ENCODE results near the gene WWC1.

WWC1 gene

GRCh38 chr5:168287362-168287761 lies 4.1 kb upstream of the WWC1 start:
- H3K27ac Mint-ChIP-seq: peak overlapping the region in 2 of 3 experiments; percentile 86 to 87
- TF ChIP-seq, protein P1, sequence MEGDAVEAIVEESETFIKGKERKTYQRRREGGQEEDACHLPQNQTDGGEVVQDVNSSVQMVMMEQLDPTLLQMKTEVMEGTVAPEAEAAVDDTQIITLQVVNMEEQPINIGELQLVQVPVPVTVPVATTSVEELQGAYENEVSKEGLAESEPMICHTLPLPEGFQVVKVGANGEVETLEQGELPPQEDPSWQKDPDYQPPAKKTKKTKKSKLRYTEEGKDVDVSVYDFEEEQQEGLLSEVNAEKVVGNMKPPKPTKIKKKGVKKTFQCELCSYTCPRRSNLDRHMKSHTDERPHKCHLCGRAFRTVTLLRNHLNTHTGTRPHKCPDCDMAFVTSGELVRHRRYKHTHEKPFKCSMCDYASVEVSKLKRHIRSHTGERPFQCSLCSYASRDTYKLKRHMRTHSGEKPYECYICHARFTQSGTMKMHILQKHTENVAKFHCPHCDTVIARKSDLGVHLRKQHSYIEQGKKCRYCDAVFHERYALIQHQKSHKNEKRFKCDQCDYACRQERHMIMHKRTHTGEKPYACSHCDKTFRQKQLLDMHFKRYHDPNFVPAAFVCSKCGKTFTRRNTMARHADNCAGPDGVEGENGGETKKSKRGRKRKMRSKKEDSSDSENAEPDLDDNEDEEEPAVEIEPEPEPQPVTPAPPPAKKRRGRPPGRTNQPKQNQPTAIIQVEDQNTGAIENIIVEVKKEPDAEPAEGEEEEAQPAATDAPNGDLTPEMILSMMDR (IDR thresholded peaks at IDR 0.05; ENCODE audit: unreplicated experiment in 3 of 3): no peak
- no peaks in the 10 kb centered on the region for H3K36me3 Mint-ChIP-seq (ENCODE audit: low read depth)
- H3K9me3 Mint-ChIP-seq: peaks cover 20% of the 10 kb centered on the region
- H3K4me1 Mint-ChIP-seq: peaks cover 22% of the 10 kb centered on the region
- H3K4me3 Mint-ChIP-seq: no peak overlapping the region
- H3K27me3 Mint-ChIP-seq (ENCODE audit: low read depth): peaks cover 56% of the 10 kb centered on the region

DNA sequence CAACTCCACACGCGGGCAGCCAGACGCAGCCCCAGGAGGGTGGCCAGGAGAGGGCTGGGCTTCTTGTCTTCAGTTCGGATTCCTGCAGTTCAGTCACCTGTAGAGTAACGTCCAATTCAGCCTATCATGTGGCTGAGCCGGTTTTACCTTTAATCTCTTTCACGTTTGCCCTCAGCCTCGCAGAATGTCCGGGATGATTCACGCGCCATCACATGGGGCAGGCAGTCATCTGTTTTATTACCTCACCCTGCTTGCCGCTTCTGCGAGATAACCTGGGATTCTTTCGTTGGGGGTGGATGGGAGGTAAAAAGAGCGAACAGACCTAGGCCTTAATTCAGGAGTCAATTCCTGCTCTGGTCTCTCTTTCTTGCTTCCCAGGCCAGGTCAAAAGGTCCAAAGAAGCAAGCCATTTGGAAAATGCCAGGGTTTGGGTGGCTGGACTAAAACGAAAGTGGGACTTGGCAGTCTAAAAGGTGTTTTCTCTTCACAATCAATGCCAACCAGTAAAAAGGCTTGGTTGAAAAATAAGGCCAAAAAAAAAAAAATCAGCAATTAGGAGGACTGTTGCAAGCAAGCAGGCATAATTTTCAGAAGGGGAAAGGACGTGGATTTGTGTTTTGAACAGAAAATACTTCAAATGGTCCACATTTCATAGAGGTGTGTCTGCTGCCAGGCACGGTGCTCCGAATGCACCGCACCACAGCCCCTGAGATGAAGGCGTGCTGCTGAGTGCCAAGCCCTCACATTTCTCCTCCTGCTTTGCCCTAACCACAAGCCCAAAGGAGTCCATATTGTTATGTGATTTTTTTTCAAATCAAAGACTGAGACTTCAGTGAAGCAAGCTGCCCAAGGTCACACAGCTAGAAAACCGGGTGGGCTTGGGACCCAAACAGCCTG lies 2.8 kb upstream of the WWC1 start:
- peak overlapping the region; percentile 82 to 87 (median 86) for H3K27ac Mint-ChIP-seq
- peak overlapping the region; percentile 50 to 68 (median 66) for H3K4me3 Mint-ChIP-seq
- H3K27me3 Mint-ChIP-seq (ENCODE audit: low read depth): peaks cover 60% of the 10 kb centered on the region
- no peaks in the 10 kb centered on the region for H3K36me3 Mint-ChIP-seq (ENCODE audit: low read depth)
- H3K9me3 Mint-ChIP-seq: peaks cover 20% of the 10 kb centered on the region
- peaks cover 22% of the 10 kb centered on the region for H3K4me1 Mint-ChIP-seq
- TF ChIP-seq, protein P1 (IDR thresholded peaks at IDR 0.05; ENCODE audit: unreplicated experiment in 3 of 3): no peak

- H3K27ac Mint-ChIP-seq: peak overlapping the region in 2 of 3 experiments; percentile 55 to 82
- H3K36me3 Mint-ChIP-seq (ENCODE audit: low read depth): no peaks in the 10 kb centered on the region
- TF ChIP-seq, protein P1 (IDR thresholded peaks at IDR 0.05; ENCODE audit: unreplicated experiment in 3 of 3): no peak
- H3K9me3 Mint-ChIP-seq: peaks cover 6% of the 10 kb centered on the region
- peaks cover 35% of the 10 kb centered on the region for H3K4me1 Mint-ChIP-seq
- H3K27me3 Mint-ChIP-seq (ENCODE audit: low read depth): peaks cover 64% of the 10 kb centered on the region
- H3K4me3 Mint-ChIP-seq: peak overlapping the region; percentile 84 to 95 (median 91)
These were observed 523 bp upstream of the WWC1 start for GRCh38 chr5:168290902-168291341.

DNA sequence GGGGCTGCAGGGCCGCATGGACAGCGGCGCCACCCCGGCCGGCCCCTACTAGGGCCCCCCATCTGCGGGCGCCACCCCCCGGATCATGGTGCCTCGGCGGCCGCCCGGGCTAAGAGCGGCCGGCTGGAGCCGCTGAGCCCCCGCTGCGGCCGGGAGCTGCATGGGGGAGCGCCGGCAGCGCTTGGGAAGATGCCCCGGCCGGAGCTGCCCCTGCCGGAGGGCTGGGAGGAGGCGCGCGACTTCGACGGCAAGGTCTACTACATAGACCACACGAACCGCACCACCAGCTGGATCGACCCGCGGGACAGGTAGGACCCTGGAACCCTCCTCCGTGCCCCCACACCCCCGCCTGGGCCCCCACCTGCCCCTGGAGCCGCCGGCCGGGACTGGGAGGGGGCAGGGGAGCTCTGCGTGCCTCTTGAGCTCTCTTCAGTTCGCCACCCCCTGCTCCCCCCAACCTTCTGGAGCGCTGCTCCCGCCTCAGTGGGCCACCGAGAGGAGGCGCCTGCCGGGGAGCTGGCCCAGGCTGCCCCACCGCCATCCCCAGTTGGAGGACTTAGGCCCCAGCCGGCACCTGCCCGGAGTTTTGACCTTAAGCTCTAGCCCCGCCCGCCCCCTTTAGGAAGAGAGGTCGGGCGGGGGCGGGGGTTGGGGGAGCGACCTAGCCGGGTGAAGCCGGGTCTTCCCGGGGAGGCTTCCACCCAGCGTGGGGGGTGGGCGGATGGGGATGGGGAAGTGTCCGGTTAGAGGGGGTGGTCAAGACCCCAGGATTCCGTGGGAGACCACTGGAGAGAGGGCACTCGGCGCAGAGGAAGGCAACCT lies 730 bp downstream of the WWC1 start:
- Mint-ChIP-seq H3K27me3 (ENCODE audit: low read depth) (peaks cover 56% of the 10 kb centered on the region), H3K27ac (peak overlapping the region in 1 of 3 experiments; percentile 69), H3K4me3 (peak overlapping the region; percentile 72 to 80 (median 73)), H3K36me3 (ENCODE audit: low read depth) (no peaks in the 10 kb centered on the region), H3K9me3 (peaks cover 1% of the 10 kb centered on the region), H3K4me1 (peaks cover 28% of the 10 kb centered on the region)
- TF ChIP-seq, protein P1 (IDR thresholded peaks at IDR 0.05; ENCODE audit: unreplicated experiment in 3 of 3): no peak

- Mint-ChIP-seq H3K27me3 (ENCODE audit: low read depth) (peaks cover 48% of the 10 kb centered on the region), H3K4me1 (peaks cover 24% of the 10 kb centered on the region), H3K9me3 (no peaks in the 10 kb centered on the region), H3K4me3 (peak overlapping the region; percentile 72 to 80 (median 73)), H3K36me3 (ENCODE audit: low read depth) (no peaks in the 10 kb centered on the region), H3K27ac (peak overlapping the region in 2 of 3 experiments; percentile 30 to 69)
- TF ChIP-seq, protein P1 (IDR thresholded peaks at IDR 0.05; ENCODE audit: unreplicated experiment in 3 of 3): no peak
These were observed 1.6 kb downstream of the WWC1 start for GRCh38 chr5:168292786-168293696.
